ENCODE data around the gene HIP1. TPM values are rescaled to one million over a fixed set of nuclear protein-coding genes. Genes with fewer than 3 reads are reported as not detected.
A peak's percentile ranks its signal among the peaks of the same experiment; 100 is the strongest.
"Not testable (repeated sequence)": the region's sequence is repeated elsewhere in the genome, so short reads cannot be mapped to it uniquely, and the experiment has no call there.

Gene HIP1
- total RNA-seq, 1 donor from 2014 or later = 7.9 TPM

DNA sequence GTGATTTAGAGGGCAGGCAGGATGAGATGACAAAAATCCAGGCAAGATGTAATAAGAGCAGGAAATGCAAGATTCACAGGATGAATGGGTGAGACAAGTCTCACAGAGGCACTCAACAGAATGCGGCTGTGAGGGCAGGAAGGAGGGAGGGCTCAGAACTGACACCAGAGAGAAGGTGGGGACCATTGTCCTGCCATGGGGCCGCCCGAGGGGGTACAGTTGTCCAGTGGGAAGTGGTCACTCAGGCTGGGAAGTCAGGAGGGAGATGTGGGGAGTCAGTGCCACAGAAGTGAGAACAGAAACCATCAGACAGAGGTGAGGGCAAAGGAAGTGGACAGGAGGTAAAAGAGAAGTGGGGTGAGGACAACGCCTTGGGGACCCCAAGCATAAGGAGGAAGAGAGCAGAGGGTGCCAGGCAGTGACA is 8.9 kb downstream of the HIP1 start:
- ChIA-PET POLR2A (interaction anchor here (0.7 to 0.9 kb wide), 2 partner anchors 10 to 116 kb away, joined by 3 to 5 read pairs; no protein-coding TSS in a partner anchor), CTCF (no interaction called here)
- intact Hi-C loops (cut with micrococcal nuclease) = loop anchor here (1.0 to 10.0 kb wide), 2 partner anchors 9 to 655 kb away; partner anchors contain the start of gene RCC1L
- Mint-ChIP-seq H3K27me3 (no peaks in the 10 kb centered on the region), H3K27ac (peak overlapping the region; percentile 60), H3K4me1 (peaks cover 43% of the 10 kb centered on the region), H3K9me3 (no peaks in the 10 kb centered on the region), H3K4me3 (no peak overlapping the region), H3K36me3 (ENCODE audit: low read depth) (peaks cover 4% of the 10 kb centered on the region)
- no peak for DNase-seq
- ATAC-seq (ENCODE audit: low read depth) = no peak
- no peak for TF ChIP-seq CTCF (IDR thresholded peaks at IDR 0.05)

DNA sequence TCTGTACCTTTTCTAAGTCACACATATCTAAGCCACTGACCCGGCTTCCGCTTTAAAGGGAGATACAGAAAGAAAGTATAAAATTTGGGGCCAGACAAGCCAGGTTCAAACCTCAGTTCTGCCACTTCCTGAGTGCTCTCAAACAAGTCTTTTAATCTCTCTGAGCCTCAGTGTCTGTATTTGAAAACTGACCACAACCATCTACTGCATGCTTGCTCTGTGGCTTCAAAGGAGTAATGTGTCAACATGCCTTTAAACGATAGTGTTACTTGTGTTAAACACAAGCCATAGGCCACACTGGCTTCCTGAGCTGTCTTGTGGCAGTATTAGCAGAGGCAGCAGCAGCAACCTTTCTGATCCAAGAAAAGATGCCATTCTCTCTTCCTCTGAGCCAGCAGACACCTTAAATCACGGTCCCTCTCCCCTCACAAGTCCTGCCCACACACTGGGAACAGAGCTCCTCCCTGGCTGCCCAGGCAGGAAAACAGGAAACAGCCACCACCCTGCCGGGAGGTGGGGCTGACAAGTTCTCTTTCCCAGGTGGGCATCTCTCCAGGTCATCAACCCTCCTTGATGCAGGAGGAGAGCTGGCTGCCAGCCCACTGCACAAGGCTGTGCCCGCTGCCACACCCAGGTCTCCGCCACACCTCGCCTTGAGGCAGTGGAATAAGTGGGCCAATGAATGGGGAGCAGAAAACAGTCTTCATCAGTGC is 10.7 kb downstream of the HIP1 start:
- intact Hi-C loops (cut with micrococcal nuclease) = no loop called here
- H3K9me3 Mint-ChIP-seq = no peaks in the 10 kb centered on the region
- H3K4me3 Mint-ChIP-seq = no peak overlapping the region
- ATAC-seq (ENCODE audit: low read depth) (no peak), DNase-seq (no peak)
- peak overlapping the region; percentile 41 for H3K27ac Mint-ChIP-seq
- TF ChIP-seq CTCF (IDR thresholded peaks at IDR 0.05) = no peak
- ChIA-PET CTCF (no interaction called here), POLR2A (no interaction called here)
- H3K36me3 Mint-ChIP-seq (ENCODE audit: low read depth) = peaks cover 2% of the 10 kb centered on the region
- peaks cover 52% of the 10 kb centered on the region for H3K4me1 Mint-ChIP-seq
- no peaks in the 10 kb centered on the region for H3K27me3 Mint-ChIP-seq

GRCh38 chr7:75727351-75727750 is 11.4 kb downstream of the HIP1 start:
- intact Hi-C loops (cut with micrococcal nuclease); H3K27me3 Mint-ChIP-seq; H3K4me3 Mint-ChIP-seq; POLR2A ChIA-PET; CTCF ChIA-PET; H3K9me3 Mint-ChIP-seq; DNase-seq; H3K27ac Mint-ChIP-seq; H3K36me3 Mint-ChIP-seq (ENCODE audit: low read depth); ATAC-seq (ENCODE audit: low read depth): not testable (repeated sequence)
- H3K4me1 Mint-ChIP-seq = peaks cover 52% of the 10 kb centered on the region

DNA sequence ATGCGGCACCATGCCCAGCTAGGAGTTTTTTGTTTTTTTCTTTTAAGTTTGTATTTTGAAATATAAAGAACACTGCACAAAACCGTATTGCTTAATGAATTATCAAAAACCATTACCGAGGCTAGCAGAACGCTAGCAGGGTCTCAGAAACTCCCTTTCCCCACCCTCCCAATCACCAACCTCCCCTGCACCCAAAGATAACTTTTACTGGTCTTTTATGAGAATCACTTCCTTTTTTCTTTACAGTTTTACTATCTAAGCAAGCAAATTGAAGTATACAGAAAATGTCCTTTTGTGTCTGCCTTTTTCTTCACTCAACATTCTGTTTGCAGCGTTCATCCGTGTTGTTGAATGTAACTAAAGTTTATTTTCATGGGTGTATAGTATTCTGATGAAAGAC is 13.4 kb downstream of the HIP1 start:
- ChIA-PET CTCF (no interaction called here), POLR2A (interaction anchor here (0.6 to 1.8 kb wide), 2 partner anchors 14 to 26 kb away, joined by 3 to 4 read pairs; partner anchors contain the start of gene HIP1)
- Mint-ChIP-seq H3K9me3 (no peaks in the 10 kb centered on the region), H3K36me3 (ENCODE audit: low read depth) (no peaks in the 10 kb centered on the region), H3K4me3 (peak overlapping the region; percentile 15), H3K27ac (peak overlapping the region; percentile 41), H3K4me1 (peaks cover 45% of the 10 kb centered on the region), H3K27me3 (no peaks in the 10 kb centered on the region)
- intact Hi-C loops (cut with micrococcal nuclease) = loop anchor here (2.0 kb wide), 1 partner anchor 33 kb away; no protein-coding TSS in a partner anchor
- no peak for TF ChIP-seq CTCF (IDR thresholded peaks at IDR 0.05)
- DNase-seq = no peak
- ATAC-seq (ENCODE audit: low read depth) = no peak

GRCh38 chr7:75723444-75723843 is 15.3 kb downstream of the HIP1 start:
- Mint-ChIP-seq H3K4me3 (no peak overlapping the region), H3K36me3 (ENCODE audit: low read depth) (no peaks in the 10 kb centered on the region), H3K9me3 (no peaks in the 10 kb centered on the region), H3K4me1 (peaks cover 30% of the 10 kb centered on the region), H3K27ac (no peak overlapping the region), H3K27me3 (no peaks in the 10 kb centered on the region)
- no peak for ATAC-seq (ENCODE audit: low read depth)
- POLR2A ChIA-PET = interaction anchor here (1.8 kb wide), 1 partner anchor 16 kb away, joined by 4 read pairs; the partner anchor contains the start of gene HIP1
- no peak for TF ChIP-seq CTCF (IDR thresholded peaks at IDR 0.05)
- intact Hi-C loops (cut with micrococcal nuclease) = no loop called here
- CTCF ChIA-PET = interaction anchor here (1.3 kb wide), 1 partner anchor 39 kb away, joined by 4 read pairs; no protein-coding TSS in a partner anchor
- DNase-seq = no peak
